ENCODE measurements around the gene PDIK1L. TPM values are rescaled to one million over a fixed set of nuclear protein-coding genes. Genes with fewer than 3 reads are reported as not detected.

The PDIK1L gene
- total and polyA plus RNA-seq, 2 of the 4 experiments (the other 2 are of a cell fraction), result 1.4 to 3.0 TPM

- ATAC-seq (ENCODE audit: low read depth), result no peak
- no peak for TF ChIP-seq SMC3 (IDR thresholded peaks at IDR 0.05; ENCODE audit: low read depth, low read length)
- peak; percentile 59 for TF ChIP-seq CEBPB (IDR thresholded peaks at IDR 0.05; ENCODE audit: low read depth, low read length)
- TF ChIP-seq RCOR1 (IDR thresholded peaks at IDR 0.05; ENCODE audit: insufficient replicate concordance, low read length), result no peak
These were observed 10.5 kb downstream of the PDIK1L start for GRCh38 chr1:26121854-26122773.

More at GRCh38 chr1:26121854-26122773, 10.5 kb downstream of the PDIK1L start:
- Histone ChIP-seq H4K91ac (ENCODE audit: insufficient read depth, low read depth, low read length) (no peak overlapping the region), H3K23ac (ENCODE audit: low read depth, low read length) (no peak overlapping the region), H3K9me3 (ENCODE audit: control insufficient read depth, insufficient read depth, low read length) (no peaks in the 10 kb centered on the region), H3K14ac (replicated peaks; ENCODE audit: low read depth, low read length) (no peak overlapping the region), H2BK15ac (ENCODE audit: low read depth, low read length) (no peak overlapping the region), H3K4me2 (ENCODE audit: low read depth, low read length) (no peak overlapping the region), H2BK5ac (ENCODE audit: low read depth, low read length, poor library complexity, severe bottlenecking) (no peak overlapping the region), H2AFZ (replicated peaks; ENCODE audit: low read length, poor library complexity) (no peak overlapping the region), H2BK20ac (ENCODE audit: low read depth, low read length) (no peak overlapping the region), H4K20me1 (ENCODE audit: insufficient read depth, low read length) (no peaks in the 10 kb centered on the region), H4K8ac (ENCODE audit: low read depth in 2 of 2, low read length in 2 of 2) (no peak overlapping the region), H3K36me3 (ENCODE audit: control insufficient read depth, insufficient read depth, low read length) (peaks cover 6% of the 10 kb centered on the region), H3K27me3 (ENCODE audit: control insufficient read depth, insufficient read depth, low read length) (no peaks in the 10 kb centered on the region), H3K4me1 (ENCODE audit: control insufficient read depth, insufficient read depth, low read length) (no peaks in the 10 kb centered on the region), H3K79me1 (ENCODE audit: low read depth in 1 of 2, low read length in 2 of 2) (no peaks in the 10 kb centered on the region; a peak in 1 of 4 replicates), H4K5ac (ENCODE audit: low read depth, low read length) (no peak overlapping the region), H3K4me3 (ENCODE audit: insufficient read depth, low read depth, low read length) (no peak overlapping the region), H3K56ac (ENCODE audit: extremely low read depth, insufficient read depth, low read length) (no peak overlapping the region), H2AK9ac (replicated peaks; ENCODE audit: low read depth, low read length, poor library complexity) (no peak overlapping the region), H2AK5ac (ENCODE audit: low read depth, low read length) (no peak overlapping the region), H3K27ac (ENCODE audit: insufficient read depth, low read length) (no peak overlapping the region), H2BK120ac (ENCODE audit: low read depth, low read length) (no peak overlapping the region), H3K9me1 (ENCODE audit: insufficient read depth, low read length) (peaks cover 3% of the 10 kb centered on the region; the same call in 1 of the 2 replicates), H3K9ac (ENCODE audit: low read depth, low read length) (no peak overlapping the region), H3K18ac (ENCODE audit: low read depth, low read length) (no peak overlapping the region), H3K4ac (ENCODE audit: low read depth, low read length) (no peak overlapping the region)
- BruUV-seq (replicated peaks), result no TSS peak
- ChIA-PET CTCF (interaction anchor here (0.5 to 1.1 kb wide), 2 partner anchors 48 to 774 kb away, joined by 4 to 5 read pairs; partner anchors contain the start of gene ZNF593), POLR2A (ENCODE audit: unreplicated experiment) (no interaction called here)
- no peak for DNase-seq
- in situ Hi-C loops (cut with MboI; ENCODE audit: low sequenced_read_pairs), result no loop called here
- WGBS, 2 experiments (ENCODE audit: extremely low coverage in 2 of 2, insufficient read length in 1 of 2), result no CpG with 5 or more reads among the region's 8 CpGs
- dilution Hi-C loops (cut with HindIII; ENCODE audit: low sequenced_read_pairs, unreplicated experiment), result no loop called here
- intact Hi-C loops (cut with micrococcal nuclease), result no loop called here

Data from IMR-90 (cell line).